GM21390 (cell line): ENCODE results near the gene KDM2A.

ENCODE experiments used
- ATAC-seq: cut with Tn5 transposase; IDR thresholded peaks from one replicate; pipeline ENCODE4 v1.9.1; 2021; ENCODE audit not compliant: unreplicated experiment

KDM2A gene

GRCh38 chr11:67271205-67271540 lies 152.1 kb downstream of the KDM2A start:
- ATAC-seq, result no peak

- ATAC-seq, result no peak
Measured at GRCh38 chr11:67271541-67272284, 152.7 kb downstream of the KDM2A start.

GRCh38 chr11:67272327-67273259 lies 153.5 kb downstream of the KDM2A start:
- no peak for ATAC-seq

GRCh38 chr11:67273260-67273990 lies 154.4 kb downstream of the KDM2A start:
- no peak for ATAC-seq

GRCh38 chr11:67274768-67275605 lies 155.9 kb downstream of the KDM2A start:
- ATAC-seq, result no peak

- ATAC-seq, result no peak
Measured at GRCh38 chr11:67275606-67276409, 156.7 kb downstream of the KDM2A start.

GRCh38 chr11:67276781-67277230 lies 157.7 kb downstream of the KDM2A start:
- peak; percentile 18 for ATAC-seq

GRCh38 chr11:67277231-67277961 lies 158.3 kb downstream of the KDM2A start:
- ATAC-seq, result peak; percentile 79

- ATAC-seq, result no peak
Measured at GRCh38 chr11:67278135-67278938, 159.3 kb downstream of the KDM2A start.

- ATAC-seq, result no peak
Measured at GRCh38 chr11:67278939-67279588, 160.0 kb downstream of the KDM2A start.

GRCh38 chr11:67279589-67280340 lies 160.7 kb downstream of the KDM2A start:
- ATAC-seq, result no peak

- no peak for ATAC-seq
Measured at GRCh38 chr11:67280341-67280787, 161.3 kb downstream of the KDM2A start.

GRCh38 chr11:67280788-67281551 lies 161.9 kb downstream of the KDM2A start:
- no peak for ATAC-seq

- ATAC-seq, result no peak
Measured at GRCh38 chr11:67281552-67282150, 162.6 kb downstream of the KDM2A start.

- no peak for ATAC-seq
Measured at GRCh38 chr11:67282155-67282875, 163.3 kb downstream of the KDM2A start.
